ENCODE results near the gene EVI5L.

DNA sequence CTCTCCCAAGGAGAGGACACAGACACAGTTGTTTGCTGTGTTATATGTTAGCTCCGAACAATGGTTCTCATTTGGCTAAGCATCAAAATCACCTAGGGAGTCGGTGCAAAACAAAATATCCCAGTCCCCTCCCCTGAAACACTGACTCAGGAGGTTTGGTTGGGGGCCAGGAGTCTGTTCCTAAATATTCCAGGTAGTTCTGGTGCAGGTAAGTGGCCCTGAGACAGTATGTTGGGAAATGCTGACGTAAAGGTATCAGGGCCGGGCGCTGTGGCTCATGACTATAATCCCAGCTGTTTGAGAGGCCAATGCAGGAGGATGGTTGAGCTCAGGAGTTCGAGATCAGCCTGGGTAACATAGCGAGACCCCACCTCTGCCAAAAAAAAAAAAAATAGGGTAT lies 71.3 kb downstream of the EVI5L start:
- TF ChIP-seq, protein P1, sequence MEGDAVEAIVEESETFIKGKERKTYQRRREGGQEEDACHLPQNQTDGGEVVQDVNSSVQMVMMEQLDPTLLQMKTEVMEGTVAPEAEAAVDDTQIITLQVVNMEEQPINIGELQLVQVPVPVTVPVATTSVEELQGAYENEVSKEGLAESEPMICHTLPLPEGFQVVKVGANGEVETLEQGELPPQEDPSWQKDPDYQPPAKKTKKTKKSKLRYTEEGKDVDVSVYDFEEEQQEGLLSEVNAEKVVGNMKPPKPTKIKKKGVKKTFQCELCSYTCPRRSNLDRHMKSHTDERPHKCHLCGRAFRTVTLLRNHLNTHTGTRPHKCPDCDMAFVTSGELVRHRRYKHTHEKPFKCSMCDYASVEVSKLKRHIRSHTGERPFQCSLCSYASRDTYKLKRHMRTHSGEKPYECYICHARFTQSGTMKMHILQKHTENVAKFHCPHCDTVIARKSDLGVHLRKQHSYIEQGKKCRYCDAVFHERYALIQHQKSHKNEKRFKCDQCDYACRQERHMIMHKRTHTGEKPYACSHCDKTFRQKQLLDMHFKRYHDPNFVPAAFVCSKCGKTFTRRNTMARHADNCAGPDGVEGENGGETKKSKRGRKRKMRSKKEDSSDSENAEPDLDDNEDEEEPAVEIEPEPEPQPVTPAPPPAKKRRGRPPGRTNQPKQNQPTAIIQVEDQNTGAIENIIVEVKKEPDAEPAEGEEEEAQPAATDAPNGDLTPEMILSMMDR (IDR thresholded peaks at IDR 0.05) = no peak
- no peak for TF ChIP-seq EP300 (IDR thresholded peaks at IDR 0.05)
